Cardiac fibroblast (primary cell): Measurements from ENCODE around the gene MSI2.

Source experiments
- DNase-seq, 2 donors: peaks; one replicate each; pipeline versions ENCODE4 v3.0.0 to v3.0.0-alpha.2; 2010; ENCODE audit warnings: low read depth in 2 of 2
- H3K4me3 ChIP-seq, 2 donors: replicated peaks in 1 of 2; 1 replicate in 1 of 2; 2 replicates in 1 of 2; pipeline ENCODE4 v1.5.1; 2011; ENCODE audit warnings: low read depth in 2 of 2, low read length in 2 of 2, mild to moderate bottlenecking in 2 of 2, moderate library complexity in 1 of 2
- CTCF ChIP-seq: IDR thresholded peaks from one replicate; pipeline ENCODE4 v1.5.1; 2011; ENCODE audit warnings: low read depth, mild to moderate bottlenecking, low read length, inconsistent platforms

MSI2 gene

GRCh38 chr17:57485566-57485865 is 229.2 kb downstream of the MSI2 start:
- no peak overlapping the region for H3K4me3 ChIP-seq
- no peak for DNase-seq
- TF ChIP-seq CTCF: no peak

- no peak for DNase-seq
- H3K4me3 ChIP-seq: no peak overlapping the region
- no peak for TF ChIP-seq CTCF
These were observed 229.9 kb downstream of the MSI2 start for GRCh38 chr17:57485916-57486881.

GRCh38 chr17:57486882-57487301 is 230.6 kb downstream of the MSI2 start:
- no peak for TF ChIP-seq CTCF
- no peak overlapping the region for H3K4me3 ChIP-seq
- no peak for DNase-seq

GRCh38 chr17:57487573-57487972 is 231.2 kb downstream of the MSI2 start:
- no peak overlapping the region for H3K4me3 ChIP-seq
- DNase-seq: no peak
- TF ChIP-seq CTCF: no peak

- TF ChIP-seq CTCF: no peak
- no peak for DNase-seq
- no peak overlapping the region for H3K4me3 ChIP-seq
These were observed 232.5 kb downstream of the MSI2 start for GRCh38 chr17:57488856-57489255.

- no peak for DNase-seq
- H3K4me3 ChIP-seq: no peak overlapping the region
- no peak for TF ChIP-seq CTCF
These were observed 233.0 kb downstream of the MSI2 start for GRCh38 chr17:57489321-57489720.
